Mesothelial cell of epicardium (in vitro differentiated cells): ENCODE results near the gene CNN2. TPM values are rescaled to one million over a fixed set of nuclear protein-coding genes. Genes with fewer than 3 reads are reported as not detected.

Experiments used
- DNase-seq, 2 experiments: peaks; one replicate each; pipeline ENCODE4 v3.0.0; 2021; ENCODE audit warnings: low spot score in 2 of 2; ENCODE audit not compliant: unreplicated experiment in 2 of 2
- H3K27ac Mint-ChIP-seq: 2 replicates; pipeline ENCODE4 v1.8.0; 2021; ENCODE audit warnings: mixed read lengths
- H3K27me3 Mint-ChIP-seq: 2 replicates; pipeline ENCODE4 v1.8.0; 2021; ENCODE audit warnings: low read depth, mixed read lengths
- H3K36me3 Mint-ChIP-seq: 2 replicates; pipeline ENCODE4 v1.8.0; 2021; ENCODE audit warnings: mixed read lengths
- H3K4me1 Mint-ChIP-seq: 2 replicates; pipeline ENCODE4 v1.8.0; 2021; ENCODE audit warnings: mixed read lengths
- H3K4me3 Mint-ChIP-seq: 2 replicates; pipeline ENCODE4 v1.8.0; 2021; ENCODE audit warnings: mild to moderate bottlenecking, moderate library complexity, mixed read lengths
- H3K9me3 Mint-ChIP-seq: 2 replicates; pipeline ENCODE4 v1.8.0; 2021; ENCODE audit warnings: mixed read lengths
- CTCF ChIP-seq: fragments of 200-600 bp; sonication (generic); IDR thresholded peaks from one replicate; pipeline ENCODE4 v1.5.0; 2021; ENCODE audit warnings: antibody characterized with exemption; ENCODE audit not compliant: unreplicated experiment
- total RNA-seq: library from RNA; stranded (reverse); gene quantifications from 3 replicates; pipeline ENCODE4 v1.2.1, GENCODE V29; 2021

CNN2 gene
- total RNA-seq, 1 donor from 2014 or later, result 501 TPM

GRCh38 chr19:1074544-1075283 lies 48.3 kb downstream of the CNN2 start:
- H3K9me3 Mint-ChIP-seq, result no peaks in the 10 kb centered on the region
- DNase-seq, result no peak

GRCh38 chr19:1076046-1076386 lies 49.6 kb downstream of the CNN2 start:
- DNase-seq, result no peak
- Mint-ChIP-seq H3K9me3 (no peaks in the 10 kb centered on the region), H3K4me3 (no peak overlapping the region), H3K27ac (no peak overlapping the region), H3K4me1 (peaks cover 5% of the 10 kb centered on the region), H3K36me3 (no peaks in the 10 kb centered on the region), H3K27me3 (peaks cover 14% of the 10 kb centered on the region)
- no peak for TF ChIP-seq CTCF

More at GRCh38 chr19:1074544-1075283, 48.3 kb downstream of the CNN2 start:
- no peak for TF ChIP-seq CTCF
- H3K27me3 Mint-ChIP-seq, result peaks cover 26% of the 10 kb centered on the region
- peaks cover 5% of the 10 kb centered on the region for H3K4me1 Mint-ChIP-seq
- H3K36me3 Mint-ChIP-seq, result no peaks in the 10 kb centered on the region
- no peak overlapping the region for H3K4me3 Mint-ChIP-seq
- H3K27ac Mint-ChIP-seq, result no peak overlapping the region

- Mint-ChIP-seq H3K36me3 (no peaks in the 10 kb centered on the region), H3K4me3 (no peak overlapping the region), H3K27me3 (peaks cover 9% of the 10 kb centered on the region), H3K27ac (no peak overlapping the region), H3K9me3 (no peaks in the 10 kb centered on the region), H3K4me1 (peaks cover under 1% of the 10 kb centered on the region)
- no peak for TF ChIP-seq CTCF
- no peak for DNase-seq
Measured at GRCh38 chr19:1076951-1077350, 50.5 kb downstream of the CNN2 start.

- Mint-ChIP-seq H3K4me3 (no peak overlapping the region), H3K27ac (no peak overlapping the region), H3K36me3 (no peaks in the 10 kb centered on the region), H3K4me1 (no peaks in the 10 kb centered on the region), H3K27me3 (no peaks in the 10 kb centered on the region), H3K9me3 (no peaks in the 10 kb centered on the region)
- no peak for DNase-seq
- TF ChIP-seq CTCF, result no peak
Measured at GRCh38 chr19:1079566-1080111, 53.2 kb downstream of the CNN2 start.

- Mint-ChIP-seq H3K27me3 (no peaks in the 10 kb centered on the region), H3K4me3 (peak overlapping the region; percentile 24), H3K27ac (no peak overlapping the region), H3K36me3 (no peaks in the 10 kb centered on the region), H3K4me1 (no peaks in the 10 kb centered on the region), H3K9me3 (no peaks in the 10 kb centered on the region)
- no peak for DNase-seq
- no peak for TF ChIP-seq CTCF
Measured at GRCh38 chr19:1080360-1081161, 54.2 kb downstream of the CNN2 start.
